OCI-LY7 (cell line): ENCODE measurements around the gene GABARAP.

ENCODE experiments used
- EZH2phosphoT487 ChIP-seq: fragments of 200-600 bp; sonication (generic); IDR thresholded peaks from 2 replicates; pipeline ENCODE4 v1.6.1; 2018; ENCODE audit warnings: low read depth, borderline replicate concordance, mild to moderate bottlenecking, mixed run types, antibody characterized with exemption, low read length, moderate library complexity, mixed read lengths
- TF ChIP-seq, protein P1 (sequence below): fragments of 200-600 bp; sonication (generic); conservative IDR thresholded peaks from 2 replicates; pipeline ENCODE4 v1.5.1; 2014; ENCODE audit warnings: mild to moderate bottlenecking, antibody characterized with exemption, low read length, moderate library complexity, mixed read lengths

GRCh38 chr17:7208027-7208571 lies 34.1 kb downstream of the GABARAP start:
- no peak for TF ChIP-seq EZH2phosphoT487
- TF ChIP-seq, protein P1, sequence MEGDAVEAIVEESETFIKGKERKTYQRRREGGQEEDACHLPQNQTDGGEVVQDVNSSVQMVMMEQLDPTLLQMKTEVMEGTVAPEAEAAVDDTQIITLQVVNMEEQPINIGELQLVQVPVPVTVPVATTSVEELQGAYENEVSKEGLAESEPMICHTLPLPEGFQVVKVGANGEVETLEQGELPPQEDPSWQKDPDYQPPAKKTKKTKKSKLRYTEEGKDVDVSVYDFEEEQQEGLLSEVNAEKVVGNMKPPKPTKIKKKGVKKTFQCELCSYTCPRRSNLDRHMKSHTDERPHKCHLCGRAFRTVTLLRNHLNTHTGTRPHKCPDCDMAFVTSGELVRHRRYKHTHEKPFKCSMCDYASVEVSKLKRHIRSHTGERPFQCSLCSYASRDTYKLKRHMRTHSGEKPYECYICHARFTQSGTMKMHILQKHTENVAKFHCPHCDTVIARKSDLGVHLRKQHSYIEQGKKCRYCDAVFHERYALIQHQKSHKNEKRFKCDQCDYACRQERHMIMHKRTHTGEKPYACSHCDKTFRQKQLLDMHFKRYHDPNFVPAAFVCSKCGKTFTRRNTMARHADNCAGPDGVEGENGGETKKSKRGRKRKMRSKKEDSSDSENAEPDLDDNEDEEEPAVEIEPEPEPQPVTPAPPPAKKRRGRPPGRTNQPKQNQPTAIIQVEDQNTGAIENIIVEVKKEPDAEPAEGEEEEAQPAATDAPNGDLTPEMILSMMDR, result no peak
